A673 (cell line): ENCODE results near the gene SDF4. TPM values are rescaled to one million over a fixed set of nuclear protein-coding genes. Genes with fewer than 3 reads are reported as not detected.

Experiments
- BruUV-seq: library from RNA; stranded (reverse); fragments of 400-500 nt; replicated peaks from 2 replicates; lab custom pipeline; 2021; lab: Mats Ljungman, UMichigan
- CTCF ChIA-PET: fragments of 300-600 bp; sonication (Branson Sonifier 250); formaldehyde crosslinking; loops from one replicate; lab custom pipeline; 2022; ENCODE audit warnings: antibody characterized with exemption; lab: Charles Lee
- POLR2A ChIA-PET: fragments of 300-600 bp; sonication (Branson Sonifier 250); formaldehyde crosslinking; loops from one replicate; lab custom pipeline; 2022; ENCODE audit warnings: antibody characterized with exemption; ENCODE audit not compliant: low non-redundant PET; lab: Charles Lee
- DNase-seq: peaks from one replicate; pipeline ENCODE4 v3.0.0-alpha.2; 2015; ENCODE audit warnings: low spot score
- H3K27ac ChIP-seq: fragments of 200-600 bp; sonication (generic); 2 replicates; pipeline ENCODE4 v1.5.1; 2016; ENCODE audit warnings: mixed run types, low read depth, mild to moderate bottlenecking, mixed read lengths, antibody characterized with exemption, low read length; ENCODE audit not compliant: poor library complexity, severe bottlenecking
- H3K27me3 ChIP-seq: fragments of 200-600 bp; sonication (generic); replicated peaks from 2 replicates; pipeline ENCODE4 v1.6.1; 2017; ENCODE audit warnings: mixed run types, low read depth, mild to moderate bottlenecking, mixed read lengths, antibody characterized with exemption, low read length; ENCODE audit not compliant: insufficient read depth, poor library complexity
- H3K36me3 ChIP-seq: fragments of 200-600 bp; sonication (generic); 2 replicates; pipeline ENCODE4 v1.6.1; 2016; ENCODE audit warnings: mixed run types, mild to moderate bottlenecking, mixed read lengths, antibody characterized with exemption, low read length; ENCODE audit not compliant: insufficient read depth, poor library complexity, severe bottlenecking
- H3K4me1 ChIP-seq: fragments of 200-600 bp; sonication (generic); 2 replicates; pipeline ENCODE4 v1.6.1; 2017; ENCODE audit warnings: mixed run types, mild to moderate bottlenecking, mixed read lengths, antibody characterized with exemption, low read length; ENCODE audit not compliant: insufficient read depth, poor library complexity, severe bottlenecking
- H3K4me3 ChIP-seq: fragments of 200-600 bp; sonication (generic); 2 replicates; pipeline ENCODE4 v1.5.1; 2016; ENCODE audit warnings: low read depth, mixed run types, mild to moderate bottlenecking, mixed read lengths, low read length; ENCODE audit not compliant: poor library complexity, severe bottlenecking
- H3K9me3 ChIP-seq: fragments of 200-600 bp; sonication (generic); 2 replicates; pipeline ENCODE4 v1.6.1; 2016; ENCODE audit warnings: mixed run types, low read depth, mild to moderate bottlenecking, mixed read lengths, antibody characterized with exemption, low read length; ENCODE audit not compliant: poor library complexity, severe bottlenecking
- CTCF ChIP-seq: fragments of 300-800, 200-600 bp; sonication (generic); conservative IDR thresholded peaks from 2 replicates; pipeline ENCODE4 v1.5.1; 2017; ENCODE audit warnings: low read depth, mild to moderate bottlenecking, antibody characterized with exemption, low read length, moderate library complexity, mixed read lengths
- EZH2 ChIP-seq: fragments of 200-600 bp; sonication (generic); IDR thresholded peaks from 2 replicates; pipeline ENCODE4 v1.6.1; 2017; ENCODE audit warnings: borderline replicate concordance, low read depth, mild to moderate bottlenecking, mixed read lengths, antibody characterized with exemption, low read length; ENCODE audit not compliant: poor library complexity, severe bottlenecking
- intact Hi-C: fragments of 100-400 bp; cut with micrococcal nuclease; formaldehyde crosslinking; loops from one replicate; pipeline ENCODE4 v1.10.0; 2022; ENCODE audit not compliant: unreplicated experiment
- total RNA-seq: library from RNA; stranded (reverse); gene quantifications from 2 replicates; pipeline ENCODE4 v1.2.3, GENCODE V29; 2021

The SDF4 gene
- total RNA-seq, 1 experiment from 2014 or later = 133 TPM

GRCh38 chr1:1189111-1189510 lies 42.7 kb downstream of the SDF4 start:
- ChIA-PET POLR2A (no interaction called here), CTCF (no interaction called here)
- DNase-seq = no peak
- Histone ChIP-seq H3K9me3 (no peaks in the 10 kb centered on the region), H3K27me3 (no peaks in the 10 kb centered on the region), H3K4me3 (no peak overlapping the region), H3K36me3 (no peaks in the 10 kb centered on the region), H3K4me1 (no peaks in the 10 kb centered on the region), H3K27ac (no peak overlapping the region)
- TF ChIP-seq EZH2 (no peak), CTCF (no peak)
- intact Hi-C loops = no loop called here
- no TSS peak for BruUV-seq

- TF ChIP-seq EZH2 (no peak), CTCF (no peak)
- Histone ChIP-seq H3K9me3 (no peaks in the 10 kb centered on the region), H3K4me1 (no peaks in the 10 kb centered on the region), H3K36me3 (no peaks in the 10 kb centered on the region), H3K4me3 (no peak overlapping the region), H3K27ac (no peak overlapping the region), H3K27me3 (no peaks in the 10 kb centered on the region)
- no peak for DNase-seq
- ChIA-PET POLR2A (no interaction called here), CTCF (interaction anchor here (0.7 kb wide), 1 partner anchor 128 kb away, joined by 3 read pairs; no protein-coding TSS in a partner anchor)
- intact Hi-C loops = no loop called here
- no TSS peak for BruUV-seq
These were observed 43.9 kb downstream of the SDF4 start for GRCh38 chr1:1187938-1188337.

- no peaks in the 10 kb centered on the region for H3K4me1 ChIP-seq
- CTCF ChIA-PET = no interaction called here
These were observed 46.6 kb downstream of the SDF4 start for GRCh38 chr1:1185101-1185765.

More at GRCh38 chr1:1185101-1185765, 46.6 kb downstream of the SDF4 start:
- POLR2A ChIA-PET = no interaction called here
- DNase-seq = no peak
- BruUV-seq = no TSS peak
- no peaks in the 10 kb centered on the region for H3K36me3 ChIP-seq
- H3K27ac ChIP-seq = no peak overlapping the region
- no peak overlapping the region for H3K4me3 ChIP-seq
- H3K9me3 ChIP-seq = no peaks in the 10 kb centered on the region
- intact Hi-C loops = no loop called here
- H3K27me3 ChIP-seq = no peaks in the 10 kb centered on the region
- TF ChIP-seq CTCF (no peak), EZH2 (no peak)
